NCI-H524 (cell line): ENCODE measurements around the gene KDM5B.
"Not testable (repeated sequence)": the region's sequence is repeated elsewhere in the genome, so short reads cannot be mapped to it uniquely, and the experiment has no call there.

Experiments
- DNase-seq, 2 experiments: peaks; one replicate each; lab custom pipeline; 2025; lab: John Stamatoyannopoulos, UW

KDM5B gene

DNA sequence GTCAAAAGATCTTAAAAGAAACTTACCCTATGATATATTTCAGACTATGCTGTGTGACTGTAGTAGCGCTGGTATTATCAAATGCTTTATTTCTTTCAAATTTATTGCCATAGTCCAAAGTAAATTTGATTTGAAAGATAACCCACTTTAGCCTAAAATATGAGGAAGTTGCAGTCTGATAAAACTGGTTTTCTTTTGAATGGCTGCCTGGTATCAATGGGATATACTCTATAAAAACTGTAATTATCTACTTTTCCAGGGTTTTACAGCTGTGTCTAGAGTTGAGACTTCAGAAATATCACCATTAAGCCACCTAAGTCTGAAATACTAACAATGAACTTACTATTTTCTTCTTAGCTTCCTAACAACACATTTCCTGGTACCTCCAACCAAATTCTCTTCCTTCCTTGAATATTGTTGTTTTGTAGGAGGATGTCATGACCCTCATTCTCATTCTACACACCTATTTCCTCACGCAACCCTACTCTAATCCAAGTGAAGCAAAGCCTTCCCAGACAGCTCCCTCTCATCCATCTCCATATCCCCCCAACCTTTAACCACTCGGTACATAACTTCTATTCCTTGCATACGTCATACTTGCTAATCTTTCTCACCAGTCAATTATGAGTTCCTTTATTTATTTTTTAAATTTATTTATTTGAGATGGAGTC is 17.0 kb downstream of the KDM5B start:
- DNase-seq = no peak

DNA sequence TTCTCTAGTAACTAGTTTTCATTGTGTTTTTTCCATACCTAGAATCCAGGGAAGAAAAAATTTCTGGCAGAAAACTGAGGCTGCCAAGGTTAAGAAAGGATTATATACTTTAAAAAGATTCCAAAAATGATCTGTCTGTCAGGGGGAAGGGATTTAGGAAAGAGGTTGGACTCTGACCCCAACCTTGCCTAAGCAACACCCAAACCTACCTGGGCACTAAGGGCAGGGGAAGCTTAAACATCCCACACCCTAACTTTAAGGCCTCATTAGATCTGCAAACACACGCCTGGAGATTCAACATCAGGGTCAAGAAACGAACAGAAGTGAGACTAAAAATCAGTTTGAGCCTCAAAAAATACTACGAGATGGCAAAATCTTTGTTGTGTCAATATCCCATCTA is 19.4 kb downstream of the KDM5B start:
- DNase-seq = no peak

DNA sequence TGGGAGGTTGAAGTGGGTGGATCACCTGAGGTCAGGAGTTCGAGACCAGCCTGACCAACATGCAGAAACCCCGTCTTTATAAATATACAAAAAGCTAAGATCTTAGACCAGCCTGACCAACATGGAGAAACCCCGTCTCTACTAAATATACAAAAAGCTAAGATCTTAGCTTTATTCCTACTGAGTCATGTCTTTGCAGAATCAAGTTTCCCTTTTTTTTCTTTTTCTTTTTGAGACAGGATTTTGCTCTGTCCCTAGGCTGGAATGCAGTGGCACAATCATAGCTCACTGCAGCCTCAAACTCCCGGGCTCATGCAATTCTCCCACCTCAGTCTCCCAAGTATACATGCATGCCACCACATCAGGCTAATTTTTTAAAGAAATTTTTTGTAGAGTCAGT is 21.4 kb downstream of the KDM5B start:
- no peak for DNase-seq

DNA sequence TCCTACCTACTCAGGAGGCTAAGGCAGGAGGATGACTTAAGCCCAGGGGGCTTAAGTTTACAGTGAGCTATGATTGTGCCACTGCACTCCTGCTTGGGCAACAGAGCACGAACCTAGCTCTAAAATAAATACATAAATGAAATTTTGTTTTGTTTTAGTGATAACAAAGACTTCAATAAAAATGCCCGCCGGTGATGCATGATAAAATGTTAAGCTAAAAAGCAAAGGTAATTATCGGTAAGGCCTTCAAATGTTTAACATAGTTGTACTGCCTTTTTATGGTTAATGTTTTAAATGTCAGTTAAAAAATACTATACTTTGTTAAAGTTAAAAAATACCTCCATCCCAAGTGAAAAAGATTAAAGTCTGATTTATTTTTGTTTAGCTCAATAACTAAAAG is 27.0 kb downstream of the KDM5B start:
- DNase-seq = no peak

DNA sequence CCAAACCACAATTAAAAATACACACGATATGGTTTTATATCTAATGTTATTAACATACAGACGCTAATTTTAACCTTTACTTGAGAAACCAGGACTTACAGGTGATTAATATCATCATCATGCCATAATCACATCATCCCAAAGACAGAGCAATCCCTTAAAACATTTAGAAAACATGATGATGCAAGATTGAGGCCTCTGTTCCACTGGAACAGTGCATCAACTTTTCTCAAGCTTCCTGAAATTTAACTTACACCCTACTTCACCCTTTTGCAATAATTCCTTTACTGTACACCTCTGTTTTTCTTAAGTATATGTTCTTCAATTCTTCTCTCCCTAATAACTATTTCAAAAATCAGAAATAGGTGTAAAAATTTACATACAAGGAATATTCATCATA is 38.1 kb downstream of the KDM5B start:
- DNase-seq = no peak

DNA sequence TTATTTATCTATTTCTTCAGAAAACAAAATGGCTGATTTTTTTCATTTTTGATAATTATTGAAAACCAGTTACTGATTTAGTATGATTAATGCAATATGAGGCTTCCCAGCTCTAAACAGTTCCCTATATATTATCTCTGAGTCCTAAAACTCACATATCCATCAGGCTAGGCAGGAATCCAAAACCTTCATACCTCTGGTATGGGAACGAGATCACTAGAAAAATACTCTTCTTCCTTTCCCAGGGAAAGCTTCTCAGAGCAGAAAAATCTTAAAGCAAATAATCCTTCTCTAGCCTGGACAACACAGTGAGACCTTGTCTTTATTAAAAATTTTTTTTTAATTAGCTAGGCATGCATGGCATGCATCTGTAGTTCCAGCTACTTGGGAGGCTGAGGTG is 42.5 kb downstream of the KDM5B start:
- DNase-seq = no peak

DNA sequence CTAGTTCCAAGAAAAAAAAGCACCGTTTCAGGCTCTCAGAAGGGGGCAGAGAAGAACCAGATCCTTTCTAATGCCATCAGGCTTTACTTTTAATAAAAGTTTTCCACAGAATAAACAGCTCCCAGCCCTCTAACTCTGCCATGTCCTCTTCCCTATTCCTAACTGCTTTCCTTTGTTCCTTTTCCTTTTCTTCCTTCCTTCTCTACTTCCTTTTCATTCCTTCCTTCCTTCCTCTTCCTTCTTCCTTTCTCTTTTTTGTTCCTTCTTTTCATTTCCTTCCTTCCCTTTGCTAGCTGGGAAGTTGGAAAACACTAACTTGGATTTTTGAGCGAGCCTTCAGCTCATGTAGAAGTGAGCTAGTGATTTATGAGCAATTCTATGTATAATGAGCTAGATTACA is 46.2 kb downstream of the KDM5B start:
- DNase-seq = no peak

DNA sequence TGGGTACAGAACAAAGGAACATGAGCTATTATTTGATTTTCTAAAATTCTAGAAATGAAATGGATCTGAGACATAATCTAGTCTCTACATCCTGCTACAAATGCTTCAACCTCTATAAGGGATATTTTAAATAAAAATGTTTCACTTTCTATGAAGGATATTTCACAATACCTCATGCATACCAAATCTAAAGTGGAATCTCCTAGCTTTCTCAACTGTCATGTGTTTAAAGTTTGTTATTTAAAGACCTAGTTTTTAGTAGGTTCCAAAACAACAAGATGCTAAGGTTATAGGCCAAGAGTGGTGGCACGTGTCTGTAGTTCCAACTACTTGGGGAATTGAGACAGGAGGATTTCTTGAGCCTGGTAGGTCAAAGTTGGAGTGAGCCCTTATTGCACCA is 47.6 kb downstream of the KDM5B start:
- DNase-seq = no peak

DNA sequence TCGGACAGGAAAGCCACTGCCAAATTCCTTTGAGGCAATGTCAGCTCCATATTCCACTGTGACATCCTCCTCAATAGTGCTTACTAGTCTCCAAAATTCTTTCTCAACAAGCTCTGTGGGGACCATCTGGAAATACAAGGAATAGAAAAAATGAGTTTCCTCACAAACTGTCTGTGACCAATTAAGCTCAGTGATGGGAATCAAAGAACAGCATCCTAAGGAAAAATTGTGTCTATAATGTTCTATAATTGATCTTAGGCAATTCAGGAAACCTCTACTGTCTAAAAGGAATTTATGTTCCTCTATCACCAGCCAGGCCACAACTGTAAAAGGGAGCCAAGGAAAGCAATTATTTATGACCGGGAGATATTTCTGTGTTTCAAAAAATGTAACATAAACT is 51.8 kb downstream of the KDM5B start:
- DNase-seq = no peak

DNA sequence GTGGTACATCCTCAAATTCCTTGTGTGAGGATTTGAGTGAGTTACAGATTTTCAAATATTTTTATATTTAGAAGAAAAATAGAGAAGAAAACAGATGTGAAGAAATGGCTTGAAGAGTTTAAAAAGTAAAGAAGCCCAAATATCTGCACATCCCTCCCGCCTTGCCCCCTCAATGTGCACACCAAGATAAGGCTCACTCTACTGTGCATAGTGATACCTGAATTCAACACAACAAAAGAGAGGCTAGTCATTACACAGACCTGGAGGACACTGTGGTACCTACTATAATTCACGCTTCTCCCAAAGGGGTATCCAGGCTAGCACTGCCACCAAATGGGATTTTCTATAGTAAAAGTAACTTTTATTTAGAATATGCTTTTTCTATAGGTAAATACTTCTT is 53.9 kb downstream of the KDM5B start:
- no peak for DNase-seq

DNA sequence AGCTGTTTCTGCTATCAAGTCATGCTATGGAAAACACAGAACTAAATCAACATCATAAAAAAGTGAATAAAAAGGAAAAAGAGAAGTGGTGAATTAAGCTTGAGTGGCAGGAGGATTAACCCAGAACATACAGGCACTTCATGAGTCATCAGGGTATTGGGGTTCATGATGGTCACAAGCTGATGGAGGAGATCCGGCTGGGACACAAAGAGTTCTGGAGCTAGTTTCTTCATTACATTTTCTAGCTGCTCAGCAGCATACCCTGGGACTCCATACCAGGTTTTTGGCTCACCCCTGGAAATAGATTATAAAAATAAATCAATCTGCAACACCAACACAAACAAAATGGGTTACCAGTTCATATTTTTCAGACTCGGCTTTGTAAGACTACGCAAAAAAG is 55.4 kb downstream of the KDM5B start:
- DNase-seq = no peak

DNA sequence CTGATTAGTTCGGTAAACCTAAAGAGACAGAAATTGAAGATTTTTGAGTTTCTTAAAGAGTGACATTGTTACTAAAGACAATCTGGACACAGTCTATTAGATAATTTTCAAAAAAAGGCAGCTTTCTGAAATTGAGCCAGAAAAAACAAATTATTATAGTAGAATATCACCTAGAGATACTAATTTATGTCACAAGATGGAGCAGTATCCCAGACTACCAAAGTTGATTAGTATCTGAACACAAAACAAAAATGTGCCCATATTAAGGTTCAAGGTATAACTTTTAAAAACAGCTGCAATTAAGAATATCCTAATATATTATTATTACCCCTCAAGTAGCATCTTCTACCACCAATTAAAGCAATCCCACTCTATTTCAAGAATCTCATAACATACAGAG is 57.5 kb downstream of the KDM5B start:
- DNase-seq = no peak

DNA sequence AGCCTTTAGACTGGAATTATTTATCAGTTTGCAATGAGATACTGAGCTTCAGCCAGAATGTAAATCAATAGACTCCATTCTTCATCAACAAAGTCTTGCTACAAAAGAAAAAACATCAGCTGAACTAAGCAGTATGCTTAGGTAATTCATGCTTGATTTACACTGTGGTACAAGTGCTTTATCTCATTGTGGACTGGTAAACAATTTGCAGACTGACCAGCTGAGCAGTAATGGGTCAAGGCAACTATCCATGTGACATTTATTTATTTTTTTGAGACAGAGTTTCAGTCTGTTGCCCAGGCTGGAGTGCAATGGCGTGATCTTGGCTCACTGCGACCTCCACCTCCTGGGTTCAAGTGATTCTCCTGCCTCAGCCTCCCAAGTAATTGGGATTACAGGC is 58.2 kb downstream of the KDM5B start:
- DNase-seq = no peak

DNA sequence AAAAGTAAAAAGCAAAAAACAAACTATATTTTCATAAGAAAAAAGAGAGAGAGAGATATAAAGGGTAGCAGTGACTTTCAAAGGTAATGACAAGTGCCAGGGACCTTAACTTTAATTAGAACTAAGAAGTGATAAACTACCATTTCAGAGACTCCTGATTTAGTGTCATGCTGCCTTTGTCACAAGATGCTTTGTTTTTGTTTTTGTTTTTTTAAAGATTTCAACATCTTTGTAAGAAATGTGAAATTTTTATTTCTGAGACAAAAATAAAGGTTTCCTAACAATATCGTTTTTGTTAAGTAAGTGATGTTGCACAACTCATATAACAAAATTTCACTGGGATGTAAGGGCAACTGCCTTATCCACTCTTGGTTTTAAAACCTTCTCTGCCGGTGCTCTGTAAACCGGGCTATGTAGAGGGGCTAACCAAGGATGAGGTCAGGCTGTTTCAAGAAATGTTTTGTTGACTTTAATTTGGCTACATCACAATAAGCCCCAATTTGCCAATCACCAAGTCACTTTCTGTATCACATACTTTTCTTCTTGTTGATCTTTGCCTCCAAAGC is 62.8 kb downstream of the KDM5B start:
- DNase-seq = no peak

DNA sequence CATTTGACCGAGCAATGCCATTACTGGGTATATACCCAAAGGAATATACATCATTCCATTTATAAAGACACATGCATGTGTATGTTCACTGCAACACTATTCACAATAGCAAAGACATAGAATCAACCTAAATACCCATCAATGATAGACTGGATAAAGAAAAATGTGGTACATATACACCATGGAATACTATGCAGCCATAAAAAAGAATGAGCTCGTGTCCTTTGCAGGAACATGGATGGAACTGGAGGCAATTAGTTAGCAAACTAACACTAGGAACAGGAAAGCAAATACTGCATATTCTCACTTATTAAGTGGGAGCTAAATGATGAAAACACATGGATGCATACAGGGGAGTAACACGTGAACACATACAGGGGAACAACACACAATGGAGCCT is 63.5 kb downstream of the KDM5B start:
- DNase-seq = not testable (repeated sequence)

DNA sequence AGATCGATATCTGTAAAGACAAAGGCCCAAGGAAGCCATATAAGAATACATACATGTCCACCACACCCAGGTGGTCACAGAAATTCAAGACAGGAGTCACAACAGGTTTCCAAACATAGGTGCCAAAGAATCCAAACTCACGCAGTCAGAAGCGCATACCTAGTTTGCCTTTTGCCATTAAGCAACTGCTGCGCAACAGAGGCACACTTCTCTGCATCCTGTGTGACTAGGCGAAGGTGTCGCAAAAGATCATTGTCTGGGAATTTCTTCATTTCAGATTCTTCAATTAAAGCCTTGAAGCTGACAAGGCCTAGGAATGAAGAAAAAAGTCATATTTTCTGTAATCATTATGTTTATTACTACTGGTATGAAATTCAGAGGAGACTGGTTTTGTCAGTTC is 65.7 kb downstream of the KDM5B start:
- DNase-seq = no peak

DNA sequence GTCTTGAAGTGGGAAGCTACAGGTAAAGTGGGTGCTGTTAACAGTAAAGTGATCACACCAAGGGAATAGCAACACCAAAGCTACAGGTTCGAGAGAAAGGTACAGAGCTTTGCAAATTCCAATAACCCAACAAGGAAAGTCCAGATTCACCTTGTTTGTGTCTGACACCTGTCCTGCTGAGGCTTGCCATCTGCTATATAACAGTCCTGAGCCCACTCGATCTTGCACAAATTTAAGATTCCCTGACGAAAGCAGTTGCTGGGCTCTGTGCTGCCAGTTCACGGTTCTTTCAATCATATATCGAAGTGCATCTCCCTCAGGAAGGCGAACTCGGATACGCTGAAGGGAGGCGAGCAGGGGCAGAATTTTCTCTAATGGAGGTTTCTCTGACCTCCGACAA is 75.0 kb downstream of the KDM5B start:
- peak in 1 of 2 experiments; percentile 18 for DNase-seq

DNA sequence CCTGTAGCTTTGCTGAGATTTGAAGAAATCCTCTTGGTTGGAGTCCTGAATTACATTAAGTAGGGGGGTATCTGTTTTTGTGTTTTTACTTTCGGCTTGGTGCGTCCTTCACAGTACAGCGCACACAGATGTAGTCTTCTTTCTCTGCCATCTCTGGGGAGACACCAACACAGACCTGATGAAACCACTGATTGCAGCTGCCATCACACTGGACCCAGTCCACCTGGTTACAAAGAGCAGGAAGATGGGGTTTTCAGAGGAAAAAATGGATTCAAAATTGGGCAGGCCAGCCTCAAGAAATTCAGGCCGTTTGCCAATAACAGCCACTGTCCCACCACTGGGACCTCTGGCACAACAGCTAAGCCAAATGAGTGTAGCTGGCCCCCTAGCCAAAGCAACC is 79.3 kb downstream of the KDM5B start:
- no peak for DNase-seq

DNA sequence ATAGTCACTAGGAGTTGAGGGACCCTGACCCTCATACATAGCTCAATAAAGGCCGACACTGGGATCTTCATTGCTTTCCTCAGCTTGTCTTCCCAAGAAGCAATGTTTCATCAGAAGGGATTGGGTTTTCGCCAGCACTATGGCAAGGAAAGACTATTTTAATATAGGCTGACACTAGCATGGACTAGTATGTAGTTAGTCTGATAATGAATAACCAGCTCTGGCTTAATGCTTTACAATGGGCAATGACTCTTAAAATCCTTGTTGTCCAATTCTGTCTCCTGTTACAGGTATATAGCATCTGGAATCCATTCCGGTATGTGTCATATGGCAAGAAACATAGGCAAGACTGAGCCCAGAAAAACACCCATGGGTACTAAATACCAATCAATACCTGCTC is 82.7 kb downstream of the KDM5B start:
- DNase-seq = no peak

DNA sequence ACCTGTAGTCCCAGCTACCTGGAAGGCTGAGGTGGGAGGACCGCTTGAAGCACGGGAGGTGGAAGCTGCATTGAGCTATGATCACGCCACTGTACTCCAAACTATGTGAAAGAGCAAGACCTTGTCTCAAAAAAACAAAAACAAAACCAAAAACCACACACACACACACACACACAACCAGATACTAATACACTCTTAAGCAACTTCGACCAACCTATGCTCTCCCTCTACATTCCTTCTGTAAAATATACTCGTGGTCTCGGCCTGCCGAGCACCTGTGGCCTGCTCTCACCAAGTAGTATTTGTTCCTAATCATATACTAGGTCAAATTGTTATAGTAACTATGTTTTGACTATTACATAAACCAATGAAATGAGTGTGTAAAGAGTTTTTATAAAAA is 84.5 kb downstream of the KDM5B start:
- no peak for DNase-seq

DNA sequence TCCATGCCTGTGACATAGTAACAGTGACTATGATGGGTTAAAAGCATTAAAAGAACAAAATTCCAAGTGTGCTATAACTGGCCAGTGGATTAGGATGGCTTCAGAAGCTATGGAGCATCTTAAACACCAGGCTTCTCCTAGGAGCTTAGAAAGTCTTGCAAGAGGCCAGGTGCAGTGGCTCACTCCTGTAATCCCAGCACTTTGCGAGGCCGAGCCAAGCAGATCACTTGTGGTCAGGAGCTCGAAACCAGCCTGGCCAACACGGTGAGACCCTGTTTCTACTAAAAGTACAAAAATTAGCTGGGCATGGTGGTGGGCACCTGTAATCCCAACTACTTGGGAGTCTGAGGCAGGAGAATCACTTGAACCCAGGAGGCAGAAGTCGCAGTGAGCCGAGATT is 85.2 kb downstream of the KDM5B start:
- not testable (repeated sequence) for DNase-seq

DNA sequence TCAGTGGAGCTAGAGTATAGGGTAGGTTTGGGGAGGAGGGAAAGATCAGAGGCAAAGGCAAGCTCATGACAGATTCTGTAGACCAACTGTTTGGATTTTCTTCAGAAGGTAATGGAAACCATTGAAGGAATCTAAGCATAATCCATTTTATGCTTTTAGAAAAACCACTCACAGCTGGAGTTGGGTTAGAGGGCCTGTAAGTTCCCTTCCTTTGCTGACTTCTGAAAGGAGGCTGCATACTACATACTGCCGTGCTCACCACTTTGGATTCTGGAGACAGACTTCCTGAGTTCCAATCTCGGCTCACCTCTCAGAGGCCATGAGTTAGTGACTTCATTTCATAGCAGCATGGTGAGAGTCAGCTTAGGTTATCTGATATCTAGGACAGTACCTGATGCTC is 91.6 kb downstream of the KDM5B start:
- no peak for DNase-seq

DNA sequence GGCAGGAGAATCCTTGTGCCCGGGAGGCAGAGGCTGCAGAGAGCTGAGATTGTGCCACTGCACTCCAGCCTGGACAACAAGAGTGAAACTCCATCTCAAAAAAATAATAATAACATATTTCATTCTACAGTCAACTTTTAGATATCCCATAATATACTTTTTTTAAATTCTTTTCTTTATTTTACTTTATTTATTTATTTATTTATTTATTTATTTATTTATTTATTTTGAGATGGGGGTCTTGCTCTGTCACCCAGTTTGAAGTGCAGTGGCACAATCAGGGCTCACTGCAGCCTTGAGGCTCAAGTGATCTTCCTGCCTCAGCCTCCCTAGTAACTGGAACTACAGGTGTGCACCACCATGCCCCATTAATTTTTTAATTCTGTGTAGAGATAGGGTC is 94.0 kb downstream of the KDM5B start:
- DNase-seq = not testable (repeated sequence)

DNA sequence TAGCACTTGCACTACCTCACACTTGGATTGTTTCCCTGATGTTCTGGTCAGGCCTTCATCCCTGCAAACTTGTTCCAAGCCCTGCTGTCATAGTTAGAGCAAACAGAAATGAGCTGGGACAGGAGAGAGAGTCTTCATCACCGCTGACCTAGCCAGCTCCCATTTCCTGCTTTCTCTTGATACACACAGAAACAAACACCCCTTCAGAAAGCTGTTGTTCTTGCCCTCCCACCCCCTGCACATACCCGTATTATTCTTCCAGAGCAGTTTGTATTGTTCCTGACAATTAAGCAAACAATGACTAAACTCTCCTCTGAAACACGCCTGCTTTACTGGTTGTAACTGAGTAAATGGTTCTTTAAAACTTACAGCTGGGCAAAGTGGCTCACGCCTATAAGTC is 95.1 kb downstream of the KDM5B start:
- DNase-seq = no peak
